Bronchial epithelial cell (primary cell): ENCODE data around the gene ZBTB45. TPM values are rescaled to one million over a fixed set of nuclear protein-coding genes. Genes with fewer than 3 reads are reported as not detected.
"Not testable (repeated sequence)": the region's sequence is repeated elsewhere in the genome, so short reads cannot be mapped to it uniquely, and the experiment has no call there.

Experiments
- DNase-seq: peaks from one replicate; pipeline ENCODE4 v3.0.0-alpha.2; 2010; ENCODE audit warnings: low read depth
- FAIRE-seq: peaks from 2 replicates; lab custom pipeline; 2011; peaks lifted over from hg19 to GRCh38; lab: Jason Lieb, UNC
- H3K27me3 ChIP-seq: 2 replicates; pipeline ENCODE4 v1.5.1; 2011; ENCODE audit warnings: low read length; ENCODE audit not compliant: control insufficient read depth, insufficient read depth
- H3K36me3 ChIP-seq: 2 replicates; pipeline ENCODE4 v1.5.1; 2011; ENCODE audit warnings: low read length; ENCODE audit not compliant: control insufficient read depth, insufficient read depth
- H3K4me3 ChIP-seq: 2 replicates; pipeline ENCODE4 v1.5.1; 2011; ENCODE audit warnings: mild to moderate bottlenecking, low read depth, low read length, control low read depth
- total RNA-seq: library from RNA; depleted of rRNA; stranded (reverse); fragments of >200 nt; gene quantifications from 2 replicates; pipeline ENCODE4 v1.2.1, GENCODE V29; 2014
- TF ChIP-seq, protein P1 (sequence below): IDR thresholded peaks from 2 replicates; pipeline ENCODE4 v1.5.1; 2011; ENCODE audit warnings: mild to moderate bottlenecking, moderate library complexity, low read length, control low read depth, inconsistent platforms; ENCODE audit not compliant: insufficient read depth, severe bottlenecking

ZBTB45 gene
- total RNA-seq, 1 donor from 2014 or later, result 3.4 TPM

DNA sequence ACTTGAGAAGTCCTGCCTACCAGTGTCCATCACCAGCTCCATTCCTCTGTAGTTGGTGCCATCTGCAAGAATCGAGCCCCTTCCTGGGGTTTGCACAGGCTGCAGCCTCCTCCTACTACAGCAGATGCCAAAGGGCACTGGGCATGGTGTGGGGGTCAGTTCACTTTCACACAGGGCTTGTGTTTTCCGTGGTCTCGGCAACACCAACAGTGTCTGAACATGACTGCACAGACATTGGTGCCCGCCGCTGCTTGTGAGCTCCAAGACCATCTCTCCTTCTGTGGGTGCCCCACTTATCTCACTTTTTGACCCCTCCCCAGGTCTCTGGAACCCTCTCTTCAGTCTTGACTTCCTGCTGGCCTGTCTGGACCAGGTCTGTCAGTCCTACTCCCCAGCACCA, 28.2 kb downstream of the ZBTB45 start:
- DNase-seq (no peak), FAIRE-seq (no peak)
- no peaks in the 10 kb centered on the region for H3K36me3 ChIP-seq
- no peak overlapping the region for H3K4me3 ChIP-seq
- TF ChIP-seq, protein P1, sequence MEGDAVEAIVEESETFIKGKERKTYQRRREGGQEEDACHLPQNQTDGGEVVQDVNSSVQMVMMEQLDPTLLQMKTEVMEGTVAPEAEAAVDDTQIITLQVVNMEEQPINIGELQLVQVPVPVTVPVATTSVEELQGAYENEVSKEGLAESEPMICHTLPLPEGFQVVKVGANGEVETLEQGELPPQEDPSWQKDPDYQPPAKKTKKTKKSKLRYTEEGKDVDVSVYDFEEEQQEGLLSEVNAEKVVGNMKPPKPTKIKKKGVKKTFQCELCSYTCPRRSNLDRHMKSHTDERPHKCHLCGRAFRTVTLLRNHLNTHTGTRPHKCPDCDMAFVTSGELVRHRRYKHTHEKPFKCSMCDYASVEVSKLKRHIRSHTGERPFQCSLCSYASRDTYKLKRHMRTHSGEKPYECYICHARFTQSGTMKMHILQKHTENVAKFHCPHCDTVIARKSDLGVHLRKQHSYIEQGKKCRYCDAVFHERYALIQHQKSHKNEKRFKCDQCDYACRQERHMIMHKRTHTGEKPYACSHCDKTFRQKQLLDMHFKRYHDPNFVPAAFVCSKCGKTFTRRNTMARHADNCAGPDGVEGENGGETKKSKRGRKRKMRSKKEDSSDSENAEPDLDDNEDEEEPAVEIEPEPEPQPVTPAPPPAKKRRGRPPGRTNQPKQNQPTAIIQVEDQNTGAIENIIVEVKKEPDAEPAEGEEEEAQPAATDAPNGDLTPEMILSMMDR, result no peak
- no peaks in the 10 kb centered on the region for H3K27me3 ChIP-seq

DNA sequence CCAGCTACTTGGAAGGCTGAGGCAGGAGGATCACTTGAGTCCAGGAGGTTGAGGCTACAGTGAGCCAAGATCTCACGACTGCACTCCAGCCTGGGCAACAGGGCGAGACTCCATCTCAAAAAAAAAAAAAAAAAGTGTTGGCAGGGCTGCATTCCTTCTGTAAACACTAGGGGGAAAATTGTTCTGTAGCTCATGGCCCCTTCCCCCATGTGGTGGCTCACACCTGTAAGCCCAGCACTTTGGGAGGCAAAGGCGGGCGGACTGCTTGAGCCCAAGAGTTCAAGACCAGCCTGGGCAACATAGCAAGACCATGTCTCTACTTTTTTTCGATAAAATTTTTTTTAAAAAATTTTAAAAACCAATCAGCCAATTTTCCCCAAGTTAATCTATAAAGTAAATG, 35.3 kb downstream of the ZBTB45 start:
- not testable (repeated sequence) for H3K27me3 ChIP-seq, FAIRE-seq, DNase-seq, H3K36me3 ChIP-seq, H3K4me3 ChIP-seq

DNA sequence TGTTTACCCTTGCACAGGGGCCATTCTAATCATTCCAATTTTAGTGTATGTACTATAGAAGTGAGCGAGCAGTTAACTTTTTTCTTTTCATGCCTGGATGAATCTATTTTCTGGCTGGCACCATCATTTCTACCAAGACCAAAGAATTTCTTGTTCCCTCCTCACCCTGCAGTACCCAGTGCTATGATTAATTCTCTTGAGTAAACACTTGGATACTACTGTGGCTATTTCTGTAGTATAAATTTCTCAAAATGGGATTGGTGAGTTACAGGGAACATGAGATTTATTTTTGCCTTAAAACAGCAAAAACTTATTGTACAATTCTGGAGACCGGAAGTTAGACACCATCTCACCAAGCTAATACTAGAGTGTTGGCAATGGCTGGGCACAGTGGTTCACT, 35.8 kb downstream of the ZBTB45 start:
- FAIRE-seq, result no peak
- H3K27me3 ChIP-seq, result no peaks in the 10 kb centered on the region
- TF ChIP-seq, protein P1, result no peak
- DNase-seq, result no peak
- H3K36me3 ChIP-seq, result no peaks in the 10 kb centered on the region
- H3K4me3 ChIP-seq, result no peak overlapping the region

DNA sequence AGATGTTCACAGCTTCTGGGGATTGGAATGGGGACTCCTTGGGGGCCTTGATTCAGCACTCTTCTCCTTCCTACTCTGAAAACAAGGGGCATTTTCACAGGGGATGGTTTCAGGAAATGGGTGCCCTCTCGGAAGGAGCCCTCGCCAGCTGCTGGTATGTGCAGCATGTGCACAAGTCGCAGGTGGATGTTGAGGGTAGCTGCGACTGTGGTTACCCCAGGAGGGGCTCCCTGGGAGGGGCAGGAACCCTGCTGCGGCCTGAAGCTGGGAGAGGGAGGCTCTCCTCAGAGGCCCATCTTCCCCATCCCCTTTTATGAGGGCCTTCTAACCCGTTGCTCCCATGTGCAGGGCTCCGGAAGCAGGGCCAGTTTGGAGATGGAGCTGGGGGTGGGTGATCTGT, 37.2 kb downstream of the ZBTB45 start:
- H3K4me3 ChIP-seq, result no peak overlapping the region
- H3K27me3 ChIP-seq, result no peaks in the 10 kb centered on the region
- FAIRE-seq (no peak), DNase-seq (no peak)
- peaks cover 1% of the 10 kb centered on the region for H3K36me3 ChIP-seq
- TF ChIP-seq, protein P1, result no peak

DNA sequence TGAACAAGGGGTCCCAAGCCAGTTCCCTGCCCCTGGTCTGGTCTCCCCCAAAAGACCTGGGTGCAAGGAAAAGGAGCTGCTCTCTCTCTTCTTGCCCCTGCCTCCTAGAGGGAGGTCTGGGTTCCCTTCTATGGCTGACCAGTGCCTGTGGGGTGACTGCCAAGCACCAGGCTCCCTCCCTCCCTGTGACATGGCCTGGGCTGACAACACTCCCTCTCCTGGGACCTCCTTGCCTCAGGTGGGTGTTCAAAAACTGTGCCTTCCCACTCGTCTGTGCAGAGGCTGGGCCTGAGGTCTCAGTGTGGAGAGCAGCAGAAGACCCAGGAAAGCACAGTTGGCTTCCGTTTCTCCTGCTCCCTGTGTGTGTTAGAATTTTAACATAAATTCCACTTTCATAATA, 38.8 kb downstream of the ZBTB45 start:
- FAIRE-seq (no peak), DNase-seq (no peak)
- no peaks in the 10 kb centered on the region for H3K27me3 ChIP-seq
- H3K4me3 ChIP-seq, result no peak overlapping the region
- H3K36me3 ChIP-seq, result peaks cover 1% of the 10 kb centered on the region
- TF ChIP-seq, protein P1, result no peak

DNA sequence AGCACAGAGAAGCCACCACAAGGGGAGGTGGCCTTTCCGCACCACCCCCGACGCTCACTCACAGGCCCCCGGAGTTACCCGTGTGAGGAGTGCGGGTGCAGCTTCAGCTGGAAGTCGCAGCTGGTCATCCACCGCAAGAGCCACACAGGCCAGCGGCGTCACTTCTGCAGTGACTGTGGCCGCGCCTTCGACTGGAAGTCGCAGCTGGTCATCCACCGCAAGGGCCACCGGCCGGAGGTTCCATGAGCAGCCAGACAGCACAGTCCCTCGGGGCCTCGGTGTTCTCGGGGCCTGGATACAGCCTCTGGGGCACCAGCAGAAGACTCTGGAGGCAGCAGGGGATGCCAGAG, 39.2 kb downstream of the ZBTB45 start:
- Histone ChIP-seq H3K27me3 (no peaks in the 10 kb centered on the region), H3K4me3 (no peak overlapping the region), H3K36me3 (peaks cover 1% of the 10 kb centered on the region)
- TF ChIP-seq, protein P1, result no peak
- no peak for FAIRE-seq
- no peak for DNase-seq
